OCI-LY1 (cell line): Measurements from ENCODE around the gene STON2.

Source experiments
- CTCF ChIP-seq: fragments of 200-600 bp; sonication (generic), shearing (Covaris generic); IDR thresholded peaks from 2 replicates; pipeline ENCODE4 v1.5.1; 2017; ENCODE audit warnings: mild to moderate bottlenecking, antibody characterized with exemption, low read length, moderate library complexity, mixed read lengths
- EZH2 ChIP-seq: fragments of 200-600 bp; sonication (generic), shearing (Covaris generic); IDR thresholded peaks from 2 replicates; pipeline ENCODE4 v1.8.0; 2017; ENCODE audit warnings: borderline replicate concordance, mixed run types, mild to moderate bottlenecking, antibody characterized with exemption, low read length, moderate library complexity, mixed read lengths

GRCh38 chr14:81273521-81273920 lies 126.6 kb downstream of the STON2 start:
- no peak for TF ChIP-seq CTCF
- no peak for TF ChIP-seq EZH2
